Astrocyte (in vitro differentiated cells and primary cell): ENCODE results near the gene TMOD1. TPM values are rescaled to one million over a fixed set of nuclear protein-coding genes. Genes with fewer than 3 reads are reported as not detected.

Experiments used
- DNase-seq: peaks from one replicate; pipeline ENCODE4 v3.0.0-alpha.2; 2010; ENCODE audit warnings: low read depth
- FAIRE-seq: peaks from 2 replicates; lab custom pipeline; 2011; peaks lifted over from hg19 to GRCh38; lab: Jason Lieb, UNC
- H2AFZ ChIP-seq: 2 replicates; pipeline ENCODE4 v1.6.0; 2012; ENCODE audit warnings: low read depth, low read length, inconsistent platforms
- H3K27ac ChIP-seq: 2 replicates; pipeline ENCODE4 v1.5.1; 2011; ENCODE audit warnings: low read depth, low read length, inconsistent platforms
- H3K27me3 ChIP-seq: 2 replicates; pipeline ENCODE4 v1.6.0; 2011; ENCODE audit warnings: low read length, inconsistent platforms; ENCODE audit not compliant: insufficient read depth
- H3K36me3 ChIP-seq: 2 replicates; pipeline ENCODE4 v1.5.1; 2011; ENCODE audit warnings: low read length, inconsistent platforms; ENCODE audit not compliant: insufficient read depth
- H3K4me1 ChIP-seq: 2 replicates; pipeline ENCODE4 v1.5.1; 2011; ENCODE audit warnings: low read length, inconsistent platforms; ENCODE audit not compliant: insufficient read depth
- H3K4me2 ChIP-seq: 2 replicates; pipeline ENCODE4 v1.6.0; 2012; ENCODE audit warnings: low read length, inconsistent platforms
- H3K4me3 ChIP-seq: 2 replicates; pipeline ENCODE4 v1.5.1; 2011; ENCODE audit warnings: low read depth, mild to moderate bottlenecking, low read length, inconsistent platforms; ENCODE audit not compliant: insufficient read depth
- H3K79me2 ChIP-seq: 2 replicates; pipeline ENCODE4 v1.6.0; 2012; ENCODE audit warnings: mild to moderate bottlenecking, low read length, inconsistent platforms; ENCODE audit not compliant: insufficient read depth
- H3K9ac ChIP-seq: 2 replicates; pipeline ENCODE4 v1.6.0; 2012; ENCODE audit warnings: mild to moderate bottlenecking, low read length, inconsistent platforms
- H3K9me3 ChIP-seq: 2 replicates; pipeline ENCODE4 v1.5.1; 2012; ENCODE audit warnings: low read depth, mild to moderate bottlenecking, low read length, inconsistent platforms; ENCODE audit not compliant: insufficient read depth
- H4K20me1 ChIP-seq: 2 replicates; pipeline ENCODE4 v1.6.0; 2012; ENCODE audit warnings: low read length, inconsistent platforms; ENCODE audit not compliant: insufficient read depth
- H3K27ac Mint-ChIP-seq: one replicate; pipeline ENCODE4 v1.8.0; 2021; ENCODE audit warnings: mild to moderate bottlenecking, mixed read lengths; ENCODE audit not compliant: unreplicated experiment
- H3K27me3 Mint-ChIP-seq: one replicate; pipeline ENCODE4 v1.8.0; 2021; ENCODE audit warnings: low read depth, mixed read lengths; ENCODE audit not compliant: unreplicated experiment
- H3K36me3 Mint-ChIP-seq: one replicate; pipeline ENCODE4 v1.8.0; 2021; ENCODE audit warnings: low read depth, mixed read lengths; ENCODE audit not compliant: unreplicated experiment
- H3K4me1 Mint-ChIP-seq: one replicate; pipeline ENCODE4 v1.8.0; 2021; ENCODE audit warnings: low read depth, mixed read lengths; ENCODE audit not compliant: unreplicated experiment
- H3K4me3 Mint-ChIP-seq: one replicate; pipeline ENCODE4 v1.8.0; 2021; ENCODE audit warnings: mild to moderate bottlenecking, moderate library complexity, mixed read lengths; ENCODE audit not compliant: unreplicated experiment
- H3K9me3 Mint-ChIP-seq: one replicate; pipeline ENCODE4 v1.8.0; 2021; ENCODE audit warnings: mild to moderate bottlenecking, mixed read lengths; ENCODE audit not compliant: unreplicated experiment
- EZH2 ChIP-seq: IDR thresholded peaks from 2 replicates; pipeline ENCODE4 v1.6.1; 2012; ENCODE audit warnings: mild to moderate bottlenecking, low read length, inconsistent platforms; ENCODE audit not compliant: insufficient read depth
- total RNA-seq: library from RNA; stranded (reverse); gene quantifications from 2 replicates; pipeline ENCODE4 v1.2.1, GENCODE V29; 2021
- TF ChIP-seq, protein P1 (sequence below): IDR thresholded peaks from 2 replicates; pipeline ENCODE4 v1.5.1; 2011; ENCODE audit warnings: low read depth, mild to moderate bottlenecking, inconsistent platforms, low read length, moderate library complexity; ENCODE audit not compliant: insufficient read depth

Gene TMOD1
- total RNA-seq, 1 donor from 2014 or later, result 0.48 TPM

DNA sequence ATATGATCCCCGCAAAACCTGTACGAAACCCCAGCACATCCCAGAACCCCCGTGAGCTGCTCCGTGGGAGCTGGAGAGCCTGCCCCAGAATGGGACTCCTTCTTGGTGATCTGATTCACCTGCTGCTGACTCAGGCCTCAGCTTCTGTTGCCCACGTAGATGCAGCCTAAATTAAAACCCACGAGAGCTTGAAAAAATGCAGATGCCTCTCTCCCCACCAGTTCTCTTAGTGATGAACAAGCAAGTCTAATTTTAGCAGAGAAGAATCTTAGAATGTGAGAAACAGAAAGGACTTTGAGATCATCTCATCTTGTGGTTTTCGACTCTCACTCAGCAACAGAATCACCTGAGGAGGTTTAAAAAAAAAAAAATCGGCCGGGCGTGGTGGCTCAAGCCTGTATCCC is 57.6 kb downstream of the TMOD1 start:
- H3K27ac ChIP-seq, result no peak overlapping the region

GRCh38 chr9:97560154-97560553 is 58.7 kb downstream of the TMOD1 start:
- Mint-ChIP-seq H3K9me3 (no peaks in the 10 kb centered on the region), H3K27me3 (peaks cover 38% of the 10 kb centered on the region), H3K27ac (no peak overlapping the region), H3K36me3 (no peaks in the 10 kb centered on the region), H3K4me1 (peaks cover 7% of the 10 kb centered on the region), H3K4me3 (no peak overlapping the region)
- peaks cover 3% of the 10 kb centered on the region for H3K27me3 ChIP-seq
- H3K9ac ChIP-seq, result no peak overlapping the region
- no peak overlapping the region for H2AFZ ChIP-seq
- TF ChIP-seq, protein P1, sequence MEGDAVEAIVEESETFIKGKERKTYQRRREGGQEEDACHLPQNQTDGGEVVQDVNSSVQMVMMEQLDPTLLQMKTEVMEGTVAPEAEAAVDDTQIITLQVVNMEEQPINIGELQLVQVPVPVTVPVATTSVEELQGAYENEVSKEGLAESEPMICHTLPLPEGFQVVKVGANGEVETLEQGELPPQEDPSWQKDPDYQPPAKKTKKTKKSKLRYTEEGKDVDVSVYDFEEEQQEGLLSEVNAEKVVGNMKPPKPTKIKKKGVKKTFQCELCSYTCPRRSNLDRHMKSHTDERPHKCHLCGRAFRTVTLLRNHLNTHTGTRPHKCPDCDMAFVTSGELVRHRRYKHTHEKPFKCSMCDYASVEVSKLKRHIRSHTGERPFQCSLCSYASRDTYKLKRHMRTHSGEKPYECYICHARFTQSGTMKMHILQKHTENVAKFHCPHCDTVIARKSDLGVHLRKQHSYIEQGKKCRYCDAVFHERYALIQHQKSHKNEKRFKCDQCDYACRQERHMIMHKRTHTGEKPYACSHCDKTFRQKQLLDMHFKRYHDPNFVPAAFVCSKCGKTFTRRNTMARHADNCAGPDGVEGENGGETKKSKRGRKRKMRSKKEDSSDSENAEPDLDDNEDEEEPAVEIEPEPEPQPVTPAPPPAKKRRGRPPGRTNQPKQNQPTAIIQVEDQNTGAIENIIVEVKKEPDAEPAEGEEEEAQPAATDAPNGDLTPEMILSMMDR, result no peak
- no peak for TF ChIP-seq EZH2
- H3K79me2 ChIP-seq, result no peaks in the 10 kb centered on the region
- no peaks in the 10 kb centered on the region for H3K36me3 ChIP-seq
- no peak overlapping the region for H3K4me3 ChIP-seq
- H3K9me3 ChIP-seq, result no peaks in the 10 kb centered on the region
- no peak overlapping the region for H3K27ac ChIP-seq
- H4K20me1 ChIP-seq, result no peaks in the 10 kb centered on the region
- peaks cover 4% of the 10 kb centered on the region for H3K4me1 ChIP-seq
- no peak for FAIRE-seq
- no peak overlapping the region for H3K4me2 ChIP-seq
- no peak for DNase-seq

More for the DNA sequence above, 57.6 kb downstream of the TMOD1 start:
- peaks cover 4% of the 10 kb centered on the region for H3K4me1 Mint-ChIP-seq
- FAIRE-seq, result no peak
- Histone ChIP-seq H3K9ac (no peak overlapping the region), H3K36me3 (no peaks in the 10 kb centered on the region), H3K79me2 (no peaks in the 10 kb centered on the region), H3K4me2 (no peak overlapping the region), H3K9me3 (no peaks in the 10 kb centered on the region), H3K4me3 (no peak overlapping the region), H3K27me3 (peaks cover 5% of the 10 kb centered on the region), H4K20me1 (no peaks in the 10 kb centered on the region), H2AFZ (no peak overlapping the region), H3K4me1 (peaks cover 5% of the 10 kb centered on the region)
- peak overlapping the region; percentile 17 for H3K27ac Mint-ChIP-seq
- no peak for TF ChIP-seq EZH2
- TF ChIP-seq, protein P1, result no peak
- no peak for DNase-seq
- H3K9me3 Mint-ChIP-seq, result no peaks in the 10 kb centered on the region
- peaks cover 42% of the 10 kb centered on the region for H3K27me3 Mint-ChIP-seq
- H3K4me3 Mint-ChIP-seq, result no peak overlapping the region
- H3K36me3 Mint-ChIP-seq, result no peaks in the 10 kb centered on the region

DNA sequence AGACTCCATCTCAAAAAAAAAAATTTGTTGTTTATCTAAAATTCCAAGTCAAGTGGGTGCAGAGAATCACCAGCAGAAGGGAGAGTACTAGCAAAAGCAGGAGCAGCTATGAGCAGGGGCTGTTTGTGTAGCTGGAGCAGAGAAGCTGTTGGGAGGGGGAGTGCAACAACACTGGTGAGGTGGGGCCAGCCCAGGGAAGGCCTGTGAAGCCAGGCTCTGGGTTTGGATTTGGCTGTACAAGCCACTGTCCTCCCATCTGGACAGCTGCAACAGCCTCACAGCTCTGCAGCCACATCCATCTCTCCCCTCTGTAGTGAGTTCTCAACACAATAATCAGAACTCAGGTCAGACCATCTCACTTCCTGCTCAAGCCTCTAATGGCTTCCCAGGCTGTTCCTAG is 59.4 kb downstream of the TMOD1 start:
- FAIRE-seq, result no peak
- Histone ChIP-seq H3K27ac (no peak overlapping the region), H2AFZ (no peak overlapping the region), H3K4me1 (peaks cover 3% of the 10 kb centered on the region), H3K36me3 (no peaks in the 10 kb centered on the region), H4K20me1 (no peaks in the 10 kb centered on the region), H3K79me2 (no peaks in the 10 kb centered on the region), H3K9ac (no peak overlapping the region), H3K9me3 (no peaks in the 10 kb centered on the region), H3K27me3 (peaks cover 3% of the 10 kb centered on the region), H3K4me3 (no peak overlapping the region), H3K4me2 (no peak overlapping the region)
- no peak for DNase-seq
- H3K36me3 Mint-ChIP-seq, result no peaks in the 10 kb centered on the region
- TF ChIP-seq, protein P1, result no peak
- TF ChIP-seq EZH2, result no peak
- no peak overlapping the region for H3K4me3 Mint-ChIP-seq
- H3K27ac Mint-ChIP-seq, result no peak overlapping the region
- H3K27me3 Mint-ChIP-seq, result peaks cover 39% of the 10 kb centered on the region
- H3K4me1 Mint-ChIP-seq, result peaks cover 7% of the 10 kb centered on the region
- H3K9me3 Mint-ChIP-seq, result no peaks in the 10 kb centered on the region
